K562 (cell line): Measurements from ENCODE around the gene PPP1R2C. TPM values are rescaled to one million over a fixed set of nuclear protein-coding genes. Genes with fewer than 3 reads are reported as not detected.

Source experiments
- MBD1 ChIP-seq: fragments of 250-450 bp; sonication (Bioruptor Pico); IDR thresholded peaks from 2 replicates; pipeline ENCODE4 v1.8.0; 2022; ENCODE audit warnings: inconsistent platforms
- RREB1 ChIP-seq: fragments of 250-450 bp; sonication (Bioruptor Pico); IDR thresholded peaks from 2 replicates; pipeline ENCODE4 v1.4.0; 2020
- SREBF1 ChIP-seq: fragments of 150-350 bp; IDR thresholded peaks from 2 replicates; pipeline ENCODE4 v1.6.1; 2014; ENCODE audit warnings: antibody characterized with exemption, low read depth, low read length, borderline replicate concordance
- ZEB2 ChIP-seq: fragments of 450-650 bp; IDR thresholded peaks from 2 replicates; pipeline ENCODE4 v1.6.1; 2016
- ZNF318 ChIP-seq, 2 experiments: fragments of 450-650 bp; IDR thresholded peaks; 2 replicates each; pipeline ENCODE4 v1.6.1; 2016; ENCODE audit warnings: mild to moderate bottlenecking in 2 of 2, borderline replicate concordance in 1 of 2, low read depth in 1 of 2, moderate library complexity in 1 of 2
- ZNF644 ChIP-seq: fragments of 200-800 bp; sonication (Bioruptor generic); IDR thresholded peaks from 2 replicates; pipeline ENCODE4 v1.6.1; 2016; ENCODE audit warnings: low read depth, missing genetic modification characterization, missing compliant biosample characterization
- polyA plus RNA-seq, 8 experiments: library from polyadenylated mRNA; depleted of rRNA in 4 of 8; stranded (reverse) in 5 of 8; unstranded in 3 of 8; fragments of >200 nt; fragmentation: Nextera tagmentation in 2 of 8; fragmentation: Illumina TruSeq in 1 of 8; extraction: Ambion mirVana in 2 of 8; extraction: Trizol in 1 of 8; gene quantifications; 2 replicates each; pipeline versions ENCODE4 v1.2.1 to v1.2.3, GENCODE V29; 2011 to 2014; ENCODE audit warnings: inconsistent platforms in 1 of 8, missing spikeins in 1 of 8
- total RNA-seq, 7 experiments: library from RNA; depleted of rRNA in 6 of 7; stranded (reverse); fragments of >200 nt in 6 of 7; fragmentation: Illumina TruSeq in 2 of 7; extraction: Trizol in 2 of 7; gene quantifications; 2 replicates each; pipeline versions ENCODE4 v1.2.1 to v1.2.3, GENCODE V29; 2011 to 2021; ENCODE audit warnings: low replicate concordance in 1 of 7

PPP1R2C gene
- total and polyA plus RNA-seq, 9 of the 15 experiments (the other 6 are each of a cell fraction or from before 2014, with no cell fraction given) = not detected

- TF ChIP-seq RREB1 (no peak), MBD1 (CRISPR knock-in tag) (no peak), ZNF318 (IDR thresholded peaks at IDR 0.05; ENCODE audit: borderline replicate concordance in 1 of 2, low read depth in 1 of 2) (no peak), ZEB2 (no peak), ZNF644 (tag) (no peak), SREBF1 (no peak)
Measured at GRCh38 chrX:42770566-42770965, 7.4 kb downstream of the PPP1R2C start (continued).
